Tibial nerve (tissue), 4 donors: ENCODE results near the gene AP2M1. TPM values are rescaled to one million over a fixed set of nuclear protein-coding genes. Genes with fewer than 3 reads are reported as not detected.

ENCODE experiments used
- DNase-seq, 2 donors: peaks; one replicate each; pipeline ENCODE4 v3.0.0-alpha.2; 2019; ENCODE audit warnings: low spot score in 2 of 2
- H3K27ac ChIP-seq, 4 donors: fragments of 200-600 bp; sonication (generic) in 3 of 4; one replicate each; pipeline ENCODE4 v1.5.1; 2017 to 2019; ENCODE audit warnings: mild to moderate bottlenecking in 1 of 4
- H3K27me3 ChIP-seq, 2 donors: fragments of 200-600 bp; sonication (generic) in 1 of 2; one replicate each; pipeline versions ENCODE4 v1.5.1 to v1.6.0; 2017 to 2019
- H3K36me3 ChIP-seq, 3 donors: fragments of 200-600 bp; sonication (generic); one replicate each; pipeline ENCODE4 v1.5.1; 2018 to 2019
- H3K4me1 ChIP-seq, 4 donors: fragments of 200-600 bp; sonication (generic) in 3 of 4; one replicate each; pipeline ENCODE4 v1.5.1; 2017 to 2019
- H3K4me3 ChIP-seq, 4 donors: fragments of 200-600 bp; sonication (generic) in 3 of 4; one replicate each; pipeline ENCODE4 v1.5.1; 2017 to 2019; ENCODE audit warnings: mild to moderate bottlenecking in 1 of 4, moderate library complexity in 1 of 4
- H3K9me3 ChIP-seq, 4 donors: fragments of 200-600 bp; sonication (generic) in 3 of 4; one replicate each; pipeline ENCODE4 v1.5.1; 2017 to 2019
- EP300 ChIP-seq, 2 donors: sonication (generic); formaldehyde crosslinking; IDR thresholded peaks; one replicate each; pipeline ENCODE4 v1.6.1; 2017; ENCODE audit warnings: antibody characterized with exemption in 2 of 2, mild to moderate bottlenecking in 1 of 2
- POLR2A ChIP-seq, 2 donors: fragments of 450-650 bp; IDR thresholded peaks; one replicate each; pipeline ENCODE4 v1.6.1; 2017; ENCODE audit warnings: antibody characterized with exemption in 2 of 2, mild to moderate bottlenecking in 2 of 2, moderate library complexity in 2 of 2
- WGBS, 2 donors: methylation state at CpG; one replicate each; pipeline ENCODE4 v1.1.5; 2018; 5-methylcytosine and 5-hydroxymethylcytosine counted together
- total RNA-seq, 4 donors: library from RNA; depleted of rRNA; stranded (reverse); fragments of >200 nt; gene quantifications; one replicate each; pipeline ENCODE4 v1.1.0, GENCODE V29; 2016
- TF ChIP-seq, protein P1 (sequence below), 5 experiments: fragments of 200-600 bp in 3 of 5; fragments of 450-650 bp in 2 of 5; sonication (generic) in 3 of 5; IDR thresholded peaks; one replicate each; pipeline ENCODE4 v1.5.1; 2016 to 2019; ENCODE audit warnings: antibody characterized with exemption in 5 of 5, mild to moderate bottlenecking in 3 of 5, moderate library complexity in 2 of 5

Gene AP2M1
- total RNA-seq, 4 donors from 2014 or later: 182 to 212 (median 199) TPM

DNA sequence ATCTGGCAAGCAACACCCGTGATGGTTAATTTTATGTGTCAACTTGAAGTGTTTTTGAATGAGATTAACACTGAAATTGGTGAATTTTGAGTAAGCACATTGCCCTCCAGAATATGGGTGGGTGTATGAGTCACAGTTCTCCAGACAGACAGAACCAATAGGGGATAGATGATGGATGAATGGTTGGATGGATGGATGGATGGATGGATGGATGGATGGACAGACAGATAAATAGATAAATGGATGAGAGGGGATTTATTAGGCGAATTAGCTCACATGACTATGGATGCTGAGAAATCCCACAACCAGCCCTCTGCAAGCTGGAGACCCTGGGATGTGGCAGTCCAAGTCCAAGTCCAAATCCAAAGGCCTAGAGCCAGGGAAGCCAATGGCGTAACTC lies 49.3 kb downstream of the AP2M1 start:
- H3K4me1 ChIP-seq: peaks cover 0 to 4% (median 0%) of the 10 kb centered on the region in 4 donors
- H3K9me3 ChIP-seq: no peaks in the 10 kb centered on the region
- H3K36me3 ChIP-seq: no peaks in the 10 kb centered on the region
- no peak for TF ChIP-seq POLR2A (IDR thresholded peaks at IDR 0.05)
- TF ChIP-seq, protein P1, sequence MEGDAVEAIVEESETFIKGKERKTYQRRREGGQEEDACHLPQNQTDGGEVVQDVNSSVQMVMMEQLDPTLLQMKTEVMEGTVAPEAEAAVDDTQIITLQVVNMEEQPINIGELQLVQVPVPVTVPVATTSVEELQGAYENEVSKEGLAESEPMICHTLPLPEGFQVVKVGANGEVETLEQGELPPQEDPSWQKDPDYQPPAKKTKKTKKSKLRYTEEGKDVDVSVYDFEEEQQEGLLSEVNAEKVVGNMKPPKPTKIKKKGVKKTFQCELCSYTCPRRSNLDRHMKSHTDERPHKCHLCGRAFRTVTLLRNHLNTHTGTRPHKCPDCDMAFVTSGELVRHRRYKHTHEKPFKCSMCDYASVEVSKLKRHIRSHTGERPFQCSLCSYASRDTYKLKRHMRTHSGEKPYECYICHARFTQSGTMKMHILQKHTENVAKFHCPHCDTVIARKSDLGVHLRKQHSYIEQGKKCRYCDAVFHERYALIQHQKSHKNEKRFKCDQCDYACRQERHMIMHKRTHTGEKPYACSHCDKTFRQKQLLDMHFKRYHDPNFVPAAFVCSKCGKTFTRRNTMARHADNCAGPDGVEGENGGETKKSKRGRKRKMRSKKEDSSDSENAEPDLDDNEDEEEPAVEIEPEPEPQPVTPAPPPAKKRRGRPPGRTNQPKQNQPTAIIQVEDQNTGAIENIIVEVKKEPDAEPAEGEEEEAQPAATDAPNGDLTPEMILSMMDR (IDR thresholded peaks at IDR 0.05): no peak
- TF ChIP-seq EP300 (IDR thresholded peaks at IDR 0.05): no peak
- no peak overlapping the region for H3K27ac ChIP-seq
- no peak overlapping the region for H3K4me3 ChIP-seq
- no peak for DNase-seq
- H3K27me3 ChIP-seq: peaks cover 0 to 49% of the 10 kb centered on the region in 2 donors
- WGBS, 2 donors: 75 to 82% methylated on average over 3 of the region's 3 CpGs

DNA sequence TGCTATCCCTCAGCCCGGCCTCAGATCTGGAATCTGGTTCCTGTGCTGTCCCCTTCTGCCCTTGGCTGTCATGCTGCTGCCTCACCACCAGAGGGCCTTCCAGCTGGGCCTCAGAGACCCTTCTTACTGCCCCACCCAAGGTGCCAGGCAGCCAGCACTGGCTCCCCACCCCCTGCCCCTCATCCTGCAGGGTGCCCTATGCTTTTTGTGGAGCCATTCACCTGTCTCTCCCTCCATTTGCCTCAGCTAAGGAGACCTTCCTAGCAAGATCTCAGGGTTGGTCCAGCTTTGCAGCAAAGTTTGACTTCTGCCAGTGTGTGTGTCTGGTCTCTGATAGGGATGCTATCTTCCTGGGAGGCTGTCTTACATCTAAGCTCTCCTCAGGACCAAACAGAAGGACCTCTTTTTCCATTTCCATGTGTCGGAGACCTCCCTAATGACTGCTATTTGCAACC lies 52.9 kb downstream of the AP2M1 start:
- Histone ChIP-seq H3K4me3 (no peak overlapping the region), H3K27me3 (peaks cover 0 to 66% of the 10 kb centered on the region in 2 donors), H3K4me1 (peaks cover 0 to 26% (median 12%) of the 10 kb centered on the region in 4 donors), H3K9me3 (no peaks in the 10 kb centered on the region), H3K27ac (no peak overlapping the region), H3K36me3 (no peaks in the 10 kb centered on the region)
- WGBS, 2 donors: 51 to 57% methylated on average over 2 of the region's 2 CpGs
- no peak for DNase-seq
- TF ChIP-seq POLR2A (IDR thresholded peaks at IDR 0.05) (no peak), EP300 (IDR thresholded peaks at IDR 0.05) (no peak)
- TF ChIP-seq, protein P1 (IDR thresholded peaks at IDR 0.05): peak in 4 of 5 experiments; percentile 39 to 71 (median 57)

DNA sequence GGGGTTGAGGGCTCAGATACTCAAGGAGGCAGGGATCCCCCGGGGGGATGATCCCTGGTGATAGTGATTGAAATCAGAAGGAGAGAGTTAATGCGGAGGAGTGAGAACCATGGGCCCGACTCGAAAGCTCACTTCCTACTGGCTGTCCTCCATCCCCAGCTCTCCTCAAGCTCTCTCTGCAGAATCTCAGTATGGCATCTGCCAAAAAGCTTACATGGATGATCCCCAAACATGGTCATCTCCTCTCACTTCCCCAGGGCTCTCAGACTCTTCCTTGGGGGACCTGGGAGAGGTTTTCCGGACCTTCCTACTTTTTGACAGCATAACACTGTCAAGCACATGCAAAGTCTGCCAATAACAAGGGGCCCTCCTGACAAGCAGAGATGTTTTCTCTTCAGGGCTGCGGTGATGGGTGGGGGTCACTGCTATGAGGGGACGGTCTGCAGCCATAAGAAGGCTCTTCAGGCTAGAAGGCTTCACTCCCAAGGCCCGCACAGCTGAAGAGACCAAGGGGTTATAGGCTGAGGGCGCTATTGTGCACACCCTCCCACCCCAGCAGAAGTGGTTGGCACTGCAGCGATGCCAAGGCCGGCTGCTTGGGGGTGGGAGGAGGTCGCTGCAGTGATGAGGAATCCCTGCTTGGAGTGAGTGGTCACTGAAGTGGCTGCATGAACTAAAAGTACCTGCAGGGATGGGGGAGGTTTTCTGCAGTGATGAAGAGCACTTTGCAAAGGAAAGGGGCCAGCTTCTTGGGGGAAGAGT lies 53.9 kb downstream of the AP2M1 start:
- H3K9me3 ChIP-seq: no peaks in the 10 kb centered on the region
- DNase-seq: no peak
- peak overlapping the region in 2 of 4 donors; percentile 46 to 55 for H3K4me3 ChIP-seq
- H3K36me3 ChIP-seq: no peaks in the 10 kb centered on the region
- whole genome bisulfite sequencing, 2 donors: 28 to 36% methylated on average over 11 to 12 of the region's 12 CpGs
- H3K27ac ChIP-seq: no peak overlapping the region
- peaks cover 0 to 75% of the 10 kb centered on the region in 2 donors for H3K27me3 ChIP-seq
- peaks cover 0 to 26% (median 12%) of the 10 kb centered on the region in 4 donors for H3K4me1 ChIP-seq
- TF ChIP-seq EP300 (IDR thresholded peaks at IDR 0.05) (no peak), POLR2A (IDR thresholded peaks at IDR 0.05) (no peak)
- TF ChIP-seq, protein P1 (IDR thresholded peaks at IDR 0.05): no peak

DNA sequence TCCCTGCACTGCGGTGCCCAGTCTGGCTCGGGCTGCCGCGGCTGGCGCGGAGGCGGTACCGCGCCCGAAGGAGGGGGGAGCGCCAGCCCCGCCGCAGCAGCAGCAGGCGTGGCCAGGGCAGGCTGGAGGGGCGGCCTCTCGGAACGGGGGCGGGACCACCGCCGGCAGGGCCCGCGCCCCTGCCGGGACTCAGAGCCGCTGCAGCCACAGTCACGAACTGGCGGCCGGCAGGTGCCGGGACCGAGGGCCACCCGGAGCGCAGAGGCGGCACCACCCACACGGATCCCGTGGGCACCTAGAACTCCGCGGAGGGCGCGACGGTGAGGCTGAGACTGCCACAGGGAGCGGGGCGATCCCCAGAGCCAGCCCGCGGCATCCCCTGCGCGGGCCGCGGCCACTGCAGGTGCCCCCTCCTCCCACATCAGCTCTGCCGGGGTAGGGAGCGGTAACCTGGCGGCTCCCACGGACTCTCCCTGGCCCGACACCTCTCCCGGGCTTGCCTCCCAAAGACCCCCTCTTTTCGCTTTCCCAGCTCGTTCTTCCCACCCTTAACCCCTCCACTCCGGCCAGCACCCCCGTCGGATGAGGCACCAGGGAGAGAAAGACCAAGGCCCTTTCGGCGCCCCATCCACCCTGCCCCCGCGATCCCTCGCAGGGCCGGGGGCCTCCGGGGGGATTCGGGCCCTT lies 54.9 kb downstream of the AP2M1 start, which contains the start of gene VWA5B2:
VWA5B2 (plus strand) TSS at position 192 of the 687 bp plus-strand sequence. CDS start 944 bp downstream, outside the sequence.
- DNase-seq: no peak
- TF ChIP-seq, protein P1 (IDR thresholded peaks at IDR 0.05): peak in 3 of 5 experiments; percentile 17 to 40 (median 40)
- no peak for TF ChIP-seq EP300 (IDR thresholded peaks at IDR 0.05)
- peaks cover 0 to 26% (median 12%) of the 10 kb centered on the region in 4 donors for H3K4me1 ChIP-seq
- peak within 1 kb of the TSS; percentile 30 to 55 (median 46) for H3K4me3 ChIP-seq
- no peaks in the 10 kb centered on the region for H3K9me3 ChIP-seq
- H3K36me3 ChIP-seq: no peaks in the 10 kb centered on the region
- 1 to 2% methylated on average over 22 to 43 of the region's 66 CpGs for WGBS, 2 donors
- no peak within 1 kb of the TSS for H3K27ac ChIP-seq
- H3K27me3 ChIP-seq: peaks cover 0 to 85% of the 10 kb centered on the region in 2 donors
